Neural cell (in vitro differentiated cells): Measurements from ENCODE around the gene PLEKHF1. TPM values are rescaled to one million over a fixed set of nuclear protein-coding genes. Genes with fewer than 3 reads are reported as not detected.

Experiments used
- H2AFZ ChIP-seq: fragments of 200-600, 300-800 bp; sonication (generic), shearing (Covaris generic); 2 replicates; pipeline ENCODE4 v1.6.0; 2014; ENCODE audit warnings: low read depth, mild to moderate bottlenecking, antibody characterized with exemption, low read length, moderate library complexity
- H3F3A ChIP-seq: fragments of 200-600 bp; shearing (Covaris generic); 2 replicates; pipeline ENCODE4 v1.6.1; 2016; ENCODE audit warnings: mild to moderate bottlenecking, moderate library complexity, mixed read lengths, antibody characterized with exemption, low read length; ENCODE audit not compliant: insufficient read depth, poor library complexity, severe bottlenecking
- H3K27ac ChIP-seq: fragments of 200-600, 300-800 bp; sonication (generic), shearing (Covaris generic); 2 replicates; pipeline ENCODE4 v1.5.1; 2014; ENCODE audit warnings: mild to moderate bottlenecking, low read length, moderate library complexity
- H3K27me3 ChIP-seq: fragments of 300-800, 200-600 bp; sonication (generic), shearing (Covaris generic); 2 replicates; pipeline ENCODE4 v1.6.0; 2014; ENCODE audit warnings: mild to moderate bottlenecking, low read depth, low read length, moderate library complexity; ENCODE audit not compliant: insufficient read depth
- H3K36me3 ChIP-seq: fragments of 300-800, 200-600 bp; sonication (generic), shearing (Covaris generic); 2 replicates; pipeline ENCODE4 v1.5.1; 2014; ENCODE audit warnings: mild to moderate bottlenecking, antibody characterized with exemption, low read length, moderate library complexity; ENCODE audit not compliant: insufficient read depth
- H3K4me2 ChIP-seq: fragments of 300-800, 200-600 bp; sonication (generic), shearing (Covaris generic); 2 replicates; pipeline ENCODE4 v1.6.0; 2014; ENCODE audit warnings: mild to moderate bottlenecking, low read length
- H3K4me3 ChIP-seq: fragments of 300-800, 200-600 bp; sonication (generic), shearing (Covaris generic); 2 replicates; pipeline ENCODE4 v1.5.1; 2014; ENCODE audit warnings: mild to moderate bottlenecking, low read length, moderate library complexity
- H3K79me2 ChIP-seq: fragments of 200-600 bp; shearing (Covaris generic); replicated peaks from 2 replicates; pipeline ENCODE4 v1.6.0; 2014; ENCODE audit warnings: mild to moderate bottlenecking, low read length, moderate library complexity; ENCODE audit not compliant: insufficient read depth
- H3K9ac ChIP-seq: fragments of 300-800, 200-600 bp; sonication (generic), shearing (Covaris generic); 2 replicates; pipeline ENCODE4 v1.6.1; 2016; ENCODE audit warnings: mild to moderate bottlenecking, low read length, mixed read lengths
- H3K9me2 ChIP-seq: fragments of 200-600 bp; shearing (Covaris generic); 2 replicates; pipeline ENCODE4 v1.6.1; 2016; ENCODE audit warnings: mild to moderate bottlenecking, low read length, mixed read lengths; ENCODE audit not compliant: insufficient read depth
- H3K9me3 ChIP-seq: fragments of 200-600, 300-800 bp; sonication (generic), shearing (Covaris generic); 2 replicates; pipeline ENCODE4 v1.6.1; 2016; ENCODE audit warnings: mild to moderate bottlenecking, mixed run types, low read length, moderate library complexity, mixed read lengths
- H4K20me1 ChIP-seq: fragments of 200-600 bp; shearing (Covaris generic); 2 replicates; pipeline ENCODE4 v1.6.1; 2016; ENCODE audit warnings: mild to moderate bottlenecking, mixed run types; ENCODE audit not compliant: insufficient read depth
- EP300 ChIP-seq: fragments of 450-650 bp; conservative IDR thresholded peaks from 2 replicates; pipeline ENCODE4 v1.6.1; 2014; ENCODE audit warnings: antibody characterized with exemption, mild to moderate bottlenecking, moderate library complexity; ENCODE audit not compliant: poor library complexity, severe bottlenecking
- EZH2 ChIP-seq: fragments of 200-600, 300-800 bp; shearing (Covaris generic), sonication (generic); IDR thresholded peaks from 2 replicates; pipeline ENCODE4 v1.6.1; 2014; ENCODE audit warnings: antibody characterized with exemption, low read length, borderline replicate concordance, mild to moderate bottlenecking; ENCODE audit not compliant: insufficient read depth, poor library complexity, severe bottlenecking
- MXI1 ChIP-seq: fragments of 450-650 bp; conservative IDR thresholded peaks from 2 replicates; pipeline ENCODE4 v1.6.1; 2014; ENCODE audit warnings: antibody characterized with exemption, mild to moderate bottlenecking; ENCODE audit not compliant: poor library complexity, severe bottlenecking
- POLR2AphosphoS5 ChIP-seq: IDR thresholded peaks from 2 replicates; pipeline ENCODE4 v1.6.1; 2012
- RAD21 ChIP-seq: fragments of 450-650 bp; conservative IDR thresholded peaks from 2 replicates; pipeline ENCODE4 v1.6.1; 2014; ENCODE audit warnings: antibody characterized with exemption, mild to moderate bottlenecking, moderate library complexity
- REST ChIP-seq: IDR thresholded peaks from 2 replicates; pipeline ENCODE4 v1.6.1; 2012; ENCODE audit warnings: borderline replicate concordance
- SMC3 ChIP-seq: fragments of 450-650 bp; conservative IDR thresholded peaks from 2 replicates; pipeline ENCODE4 v1.6.1; 2014; ENCODE audit warnings: antibody characterized with exemption, mild to moderate bottlenecking, moderate library complexity; ENCODE audit not compliant: poor library complexity
- TAF1 ChIP-seq: IDR thresholded peaks from 2 replicates; pipeline ENCODE4 v1.6.1; 2012; ENCODE audit warnings: low read depth
- polyA plus RNA-seq: library from polyadenylated mRNA; depleted of rRNA; stranded (reverse); fragments of >200 nt; gene quantifications from 2 replicates; pipeline ENCODE4 v1.2.3, GENCODE V29; 2014
- TF ChIP-seq, protein P1 (sequence below): fragments of 450-650 bp; IDR thresholded peaks from 2 replicates; pipeline ENCODE4 v1.5.1; 2014; ENCODE audit warnings: antibody characterized with exemption, mild to moderate bottlenecking, moderate library complexity; ENCODE audit not compliant: poor library complexity, severe bottlenecking

PLEKHF1 gene
- polyA plus RNA-seq, 1 donor from 2014 or later, result not detected

DNA sequence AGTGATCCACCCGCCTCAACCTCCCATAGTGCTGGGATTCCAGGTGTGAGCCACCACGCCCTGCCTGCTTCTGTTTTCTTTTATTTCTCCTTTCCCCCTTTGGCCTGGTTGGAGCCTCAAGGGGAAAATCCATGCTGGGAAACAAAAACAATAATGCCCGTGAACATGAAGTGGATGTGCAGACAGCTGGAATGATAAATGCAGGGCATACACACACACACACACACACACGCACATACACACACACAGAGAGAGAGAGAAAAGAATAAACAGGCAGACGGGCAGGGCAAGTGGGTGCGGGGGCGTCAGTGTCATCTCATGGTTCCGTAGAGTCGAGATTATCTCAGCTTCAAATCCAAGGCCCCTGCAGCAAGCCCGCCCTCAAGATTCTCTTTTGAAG is 4.4 kb upstream of the PLEKHF1 start:
- Histone ChIP-seq H3K9ac (no peak overlapping the region), H3K4me3 (no peak overlapping the region), H3K4me2 (no peak overlapping the region), H3K27ac (no peak overlapping the region), H3K9me3 (no peaks in the 10 kb centered on the region), H3F3A (no peaks in the 10 kb centered on the region), H2AFZ (no peak overlapping the region), H3K27me3 (peaks cover 12% of the 10 kb centered on the region), H3K36me3 (no peaks in the 10 kb centered on the region), H3K9me2 (no peaks in the 10 kb centered on the region), H4K20me1 (no peaks in the 10 kb centered on the region), H3K79me2 (no peaks in the 10 kb centered on the region)
- TF ChIP-seq SMC3, result no peak
- TF ChIP-seq EP300, result no peak
- no peak for TF ChIP-seq TAF1
- TF ChIP-seq, protein P1, sequence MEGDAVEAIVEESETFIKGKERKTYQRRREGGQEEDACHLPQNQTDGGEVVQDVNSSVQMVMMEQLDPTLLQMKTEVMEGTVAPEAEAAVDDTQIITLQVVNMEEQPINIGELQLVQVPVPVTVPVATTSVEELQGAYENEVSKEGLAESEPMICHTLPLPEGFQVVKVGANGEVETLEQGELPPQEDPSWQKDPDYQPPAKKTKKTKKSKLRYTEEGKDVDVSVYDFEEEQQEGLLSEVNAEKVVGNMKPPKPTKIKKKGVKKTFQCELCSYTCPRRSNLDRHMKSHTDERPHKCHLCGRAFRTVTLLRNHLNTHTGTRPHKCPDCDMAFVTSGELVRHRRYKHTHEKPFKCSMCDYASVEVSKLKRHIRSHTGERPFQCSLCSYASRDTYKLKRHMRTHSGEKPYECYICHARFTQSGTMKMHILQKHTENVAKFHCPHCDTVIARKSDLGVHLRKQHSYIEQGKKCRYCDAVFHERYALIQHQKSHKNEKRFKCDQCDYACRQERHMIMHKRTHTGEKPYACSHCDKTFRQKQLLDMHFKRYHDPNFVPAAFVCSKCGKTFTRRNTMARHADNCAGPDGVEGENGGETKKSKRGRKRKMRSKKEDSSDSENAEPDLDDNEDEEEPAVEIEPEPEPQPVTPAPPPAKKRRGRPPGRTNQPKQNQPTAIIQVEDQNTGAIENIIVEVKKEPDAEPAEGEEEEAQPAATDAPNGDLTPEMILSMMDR, result no peak
- TF ChIP-seq REST, result no peak

DNA sequence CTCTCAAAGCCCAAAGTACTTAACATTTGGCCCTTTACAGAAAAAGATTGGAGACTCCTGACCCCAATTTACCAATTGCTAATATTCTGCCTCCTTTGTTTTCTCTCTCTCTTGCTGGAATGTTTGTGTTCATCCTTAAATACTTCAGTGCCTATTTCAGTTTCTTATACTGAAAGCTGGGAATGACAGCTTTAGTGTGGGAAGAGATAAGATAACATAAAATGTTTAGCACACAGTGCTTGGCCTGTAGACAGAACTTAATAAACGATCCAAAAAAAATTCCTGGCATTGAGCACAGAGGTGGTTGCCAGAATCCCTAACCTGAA is 3.0 kb upstream of the PLEKHF1 start:
- Histone ChIP-seq H2AFZ (no peak overlapping the region), H3K27ac (no peak overlapping the region), H3K36me3 (no peaks in the 10 kb centered on the region), H3K27me3 (peaks cover 26% of the 10 kb centered on the region), H3K9me3 (no peaks in the 10 kb centered on the region), H3F3A (no peaks in the 10 kb centered on the region), H3K79me2 (no peaks in the 10 kb centered on the region), H4K20me1 (no peaks in the 10 kb centered on the region), H3K9ac (no peak overlapping the region), H3K4me2 (no peak overlapping the region), H3K9me2 (no peaks in the 10 kb centered on the region), H3K4me3 (no peak overlapping the region)
- no peak for TF ChIP-seq REST
- TF ChIP-seq EZH2, result no peak
- TF ChIP-seq EP300, result no peak
- TF ChIP-seq TAF1, result no peak
- TF ChIP-seq, protein P1, result no peak
- TF ChIP-seq RAD21, result no peak
- TF ChIP-seq POLR2AphosphoS5, result no peak
- TF ChIP-seq SMC3, result no peak
- TF ChIP-seq MXI1, result no peak
